ENCODE data around the gene CCDC171.

DNA sequence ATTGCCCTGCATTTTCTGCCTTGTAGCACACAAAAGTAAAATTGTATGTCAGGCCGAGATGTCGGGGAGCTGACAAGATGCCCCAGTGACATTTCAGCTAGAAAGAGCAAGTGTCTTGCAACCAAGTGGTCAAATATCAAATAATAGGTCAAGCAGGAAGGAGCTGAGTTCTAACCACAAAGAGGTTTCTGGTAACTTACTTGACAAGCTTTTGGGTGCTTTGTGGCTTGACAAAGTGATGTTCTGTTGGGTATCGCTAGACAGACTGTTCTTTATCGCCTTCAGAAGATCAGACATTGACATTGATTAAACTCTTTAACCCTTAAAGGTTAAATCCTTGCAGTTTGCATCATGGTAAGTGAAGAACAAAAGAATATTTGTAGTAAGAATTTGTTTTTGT is 419.9 kb downstream of the CCDC171 start:
- no peak for TF ChIP-seq EZH2phosphoT487 (IDR thresholded peaks at IDR 0.05; ENCODE audit: borderline replicate concordance, low read depth, low read length)
- TF ChIP-seq, protein P1, sequence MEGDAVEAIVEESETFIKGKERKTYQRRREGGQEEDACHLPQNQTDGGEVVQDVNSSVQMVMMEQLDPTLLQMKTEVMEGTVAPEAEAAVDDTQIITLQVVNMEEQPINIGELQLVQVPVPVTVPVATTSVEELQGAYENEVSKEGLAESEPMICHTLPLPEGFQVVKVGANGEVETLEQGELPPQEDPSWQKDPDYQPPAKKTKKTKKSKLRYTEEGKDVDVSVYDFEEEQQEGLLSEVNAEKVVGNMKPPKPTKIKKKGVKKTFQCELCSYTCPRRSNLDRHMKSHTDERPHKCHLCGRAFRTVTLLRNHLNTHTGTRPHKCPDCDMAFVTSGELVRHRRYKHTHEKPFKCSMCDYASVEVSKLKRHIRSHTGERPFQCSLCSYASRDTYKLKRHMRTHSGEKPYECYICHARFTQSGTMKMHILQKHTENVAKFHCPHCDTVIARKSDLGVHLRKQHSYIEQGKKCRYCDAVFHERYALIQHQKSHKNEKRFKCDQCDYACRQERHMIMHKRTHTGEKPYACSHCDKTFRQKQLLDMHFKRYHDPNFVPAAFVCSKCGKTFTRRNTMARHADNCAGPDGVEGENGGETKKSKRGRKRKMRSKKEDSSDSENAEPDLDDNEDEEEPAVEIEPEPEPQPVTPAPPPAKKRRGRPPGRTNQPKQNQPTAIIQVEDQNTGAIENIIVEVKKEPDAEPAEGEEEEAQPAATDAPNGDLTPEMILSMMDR (conservative IDR thresholded peaks at IDR 0.05; ENCODE audit: low read length) = no peak
